Activated CD4-positive, alpha-beta T cell treated with anti-CD3 and anti-CD28 coated beads for 36 hours (primary cell): Measurements from ENCODE around the gene LAIR2. TPM values are rescaled to one million over a fixed set of nuclear protein-coding genes. Genes with fewer than 3 reads are reported as not detected.
A peak's percentile ranks its signal among the peaks of the same experiment; 100 is the strongest.

Experiments
- ATAC-seq: fragments of 200-7000 bp; cut with Tn5 transposase; one replicate; pipeline ENCODE4 v1.10.0; 2021; ENCODE audit warnings: mild to moderate bottlenecking, moderate library complexity
- CTCF ChIA-PET: fragments of 350-600 bp; sonication (Branson Sonifier 250); formaldehyde crosslinking; loops from one replicate; lab custom pipeline; 2021; ENCODE audit warnings: antibody characterized with exemption; lab: Charles Lee
- POLR2A ChIA-PET: fragments of 350-600 bp; sonication (Branson Sonifier 250); formaldehyde crosslinking; loops from one replicate; lab custom pipeline; 2021; ENCODE audit warnings: antibody characterized with exemption, inconsistent platforms; lab: Charles Lee
- DNase-seq: peaks from one replicate; pipeline ENCODE4 v3.0.0-alpha.2; 2020
- H3K27ac Mint-ChIP-seq: one replicate; pipeline ENCODE4 v1.8.0; 2021; ENCODE audit warnings: mixed read lengths
- H3K27me3 Mint-ChIP-seq: one replicate; pipeline ENCODE4 v1.8.0; 2021; ENCODE audit warnings: mixed read lengths
- H3K36me3 Mint-ChIP-seq: one replicate; pipeline ENCODE4 v1.8.0; 2021; ENCODE audit warnings: low read depth, mixed read lengths
- H3K4me1 Mint-ChIP-seq: one replicate; pipeline ENCODE4 v1.8.0; 2021; ENCODE audit warnings: mixed read lengths
- H3K4me3 Mint-ChIP-seq: one replicate; pipeline ENCODE4 v1.8.0; 2021; ENCODE audit warnings: mild to moderate bottlenecking, moderate library complexity, mixed read lengths
- H3K9me3 Mint-ChIP-seq: one replicate; pipeline ENCODE4 v1.8.0; 2021; ENCODE audit warnings: low read depth, mixed read lengths
- intact Hi-C, 2 experiments: fragments of 100-400 bp; cut with DNase I in 1 of 2; cut with micrococcal nuclease in 1 of 2; formaldehyde crosslinking; loops; one replicate each; pipeline versions ENCODE4 v1.14.2 to v1.15.1; 2022 to 2024; cut with DNase I, micrococcal nuclease
- total RNA-seq, 2 experiments: library from RNA; stranded (reverse); gene quantifications; one replicate each; pipeline ENCODE4 v1.2.3, GENCODE V29; 2021

Gene LAIR2
- total RNA-seq, 2 experiments from 2014 or later = 3.7 to 5.1 TPM

GRCh38 chr19:54460230-54461005, 42.2 kb upstream of the LAIR2 start:
- ChIA-PET CTCF (no interaction called here), POLR2A (interaction anchor here (1.2 kb wide), 1 partner anchor 12 kb away, joined by 7 read pairs; the partner anchor contains the start of gene LENG8)
- intact Hi-C loops = loop anchor here (5.0 to 10.0 kb wide), 4 partner anchors 593 to 1266 kb away; partner anchors contain the start of genes DNAAF3 (in 1 of the 2), MYADM (in 1 of the 2), ZNF580 (in 1 of the 2) and ZNF581 (in 1 of the 2)
- DNase-seq = no peak
- Mint-ChIP-seq H3K27ac (no peak overlapping the region), H3K4me3 (no peak overlapping the region), H3K36me3 (peaks cover 39% of the 10 kb centered on the region), H3K27me3 (no peaks in the 10 kb centered on the region), H3K4me1 (peaks cover 32% of the 10 kb centered on the region), H3K9me3 (no peaks in the 10 kb centered on the region)
- no peak for ATAC-seq

- peaks cover 33% of the 10 kb centered on the region for H3K36me3 Mint-ChIP-seq
Observed at GRCh38 chr19:54461210-54461609, 41.4 kb upstream of the LAIR2 start.

GRCh38 chr19:54461613-54462012, 41.0 kb upstream of the LAIR2 start:
- H3K4me3 Mint-ChIP-seq = peak overlapping the region; percentile 80
- intact Hi-C loops = loop anchor here (5.0 to 10.0 kb wide), 4 partner anchors 594 to 1267 kb away; partner anchors contain the start of genes DNAAF3 (in 1 of the 2), MYADM (in 1 of the 2), ZNF580 (in 1 of the 2) and ZNF581 (in 1 of the 2)
- ChIA-PET POLR2A (interaction anchor here (0.6 to 1.9 kb wide), 2 partner anchors 11 to 13 kb away, joined by 3 to 14 read pairs; partner anchors contain the start of gene LENG8), CTCF (interaction anchor here (0.8 kb wide), 1 partner anchor 11 kb away, joined by 3 read pairs; no protein-coding TSS in a partner anchor)
- peaks cover 3% of the 10 kb centered on the region for H3K27me3 Mint-ChIP-seq
- H3K9me3 Mint-ChIP-seq = peaks cover 2% of the 10 kb centered on the region
- H3K4me1 Mint-ChIP-seq = peaks cover 32% of the 10 kb centered on the region
- no peak for ATAC-seq
- peak overlapping the region; percentile 56 for H3K27ac Mint-ChIP-seq
- DNase-seq = no peak
- H3K36me3 Mint-ChIP-seq = peaks cover 32% of the 10 kb centered on the region

More at GRCh38 chr19:54461210-54461609, 41.4 kb upstream of the LAIR2 start:
- DNase-seq = no peak
- no peak for ATAC-seq
- Mint-ChIP-seq H3K4me3 (peak overlapping the region; percentile 80), H3K9me3 (peaks cover 2% of the 10 kb centered on the region), H3K27me3 (peaks cover 3% of the 10 kb centered on the region), H3K4me1 (peaks cover 32% of the 10 kb centered on the region), H3K27ac (peak overlapping the region; percentile 56)
- intact Hi-C loops = loop anchor here (5.0 to 10.0 kb wide), 4 partner anchors 594 to 1266 kb away; partner anchors contain the start of genes DNAAF3 (in 1 of the 2), MYADM (in 1 of the 2), ZNF580 (in 1 of the 2) and ZNF581 (in 1 of the 2)
- CTCF ChIA-PET = interaction anchor here (0.8 kb wide), 1 partner anchor 10 kb away, joined by 3 read pairs; no protein-coding TSS in a partner anchor
- POLR2A ChIA-PET = interaction anchor here (0.6 to 1.9 kb wide), 2 partner anchors 10 to 12 kb away, joined by 3 to 14 read pairs; partner anchors contain the start of gene LENG8

GRCh38 chr19:54462047-54462654, 40.5 kb upstream of the LAIR2 start:
- Mint-ChIP-seq H3K27ac (peak overlapping the region; percentile 56), H3K4me1 (peaks cover 32% of the 10 kb centered on the region), H3K9me3 (peaks cover 2% of the 10 kb centered on the region), H3K27me3 (peaks cover 3% of the 10 kb centered on the region), H3K36me3 (peaks cover 30% of the 10 kb centered on the region), H3K4me3 (peak overlapping the region; percentile 80)
- intact Hi-C loops = loop anchor here (5.0 to 10.0 kb wide), 4 partner anchors 595 to 1267 kb away; partner anchors contain the start of genes DNAAF3 (in 1 of the 2), MYADM (in 1 of the 2), ZNF580 (in 1 of the 2) and ZNF581 (in 1 of the 2)
- ATAC-seq (no peak), DNase-seq (no peak)
- POLR2A ChIA-PET = interaction anchor here (0.8 to 1.9 kb wide), 2 partner anchors 8 to 13 kb away, joined by 3 to 14 read pairs; partner anchors contain the start of gene LENG8
- CTCF ChIA-PET = interaction anchor here (0.7 to 0.8 kb wide), 2 partner anchors 11 to 61 kb away, joined by 3 to 4 read pairs; no protein-coding TSS in a partner anchor

- DNase-seq (peak; percentile 81), ATAC-seq (peak; percentile 11)
- peaks cover 32% of the 10 kb centered on the region for H3K4me1 Mint-ChIP-seq
- H3K27me3 Mint-ChIP-seq = peaks cover 3% of the 10 kb centered on the region
- ChIA-PET CTCF (interaction anchor here (0.5 to 1.0 kb wide), 6 partner anchors 14 to 277 kb away, joined by 3 to 5 read pairs (median 4); no protein-coding TSS in a partner anchor), POLR2A (interaction anchor here (0.6 to 1.9 kb wide), 11 partner anchors 9 to 1136 kb away, joined by 3 to 18 read pairs (median 3); partner anchors contain the start of genes CDC42EP5, LENG8, PPP1R12C and PRPF31)
- peaks cover 2% of the 10 kb centered on the region for H3K9me3 Mint-ChIP-seq
- peaks cover 24% of the 10 kb centered on the region for H3K36me3 Mint-ChIP-seq
- intact Hi-C loops = loop anchor here (1.0 to 10.0 kb wide), 13 partner anchors 14 to 1268 kb away; partner anchors contain the start of genes MYADM (in 2 of the 2), CNOT3 (in 1 of the 2), DNAAF3 (in 1 of the 2) and FIZ1 (in 1 of the 2)
- peak overlapping the region; percentile 80 for H3K4me3 Mint-ChIP-seq
- H3K27ac Mint-ChIP-seq = peak overlapping the region; percentile 91
Observed at GRCh38 chr19:54462655-54463530, 39.7 kb upstream of the LAIR2 start.

GRCh38 chr19:54463531-54464043, 39.0 kb upstream of the LAIR2 start, which contains the start of gene LENG9:
Gene LENG9 (minus strand): TSS chr19:54463778. CDS start chr19:54463526, 252 bp downstream.
- Mint-ChIP-seq H3K4me1 (peaks cover 26% of the 10 kb centered on the region), H3K27me3 (peaks cover 6% of the 10 kb centered on the region)
- intact Hi-C loops = loop anchor here (1.0 to 10.0 kb wide), 23 partner anchors 14 to 1269 kb away; partner anchors contain the start of genes LENG8 (in 2 of the 2), MYADM (in 2 of the 2), CNOT3 (in 1 of the 2) and DNAAF3 (in 1 of the 2)

GRCh38 chr19:54464044-54464629, 38.5 kb upstream of the LAIR2 start:
- peaks cover 2% of the 10 kb centered on the region for H3K9me3 Mint-ChIP-seq
- intact Hi-C loops = loop anchor here (1.0 to 10.0 kb wide), 16 partner anchors 15 to 1269 kb away; partner anchors contain the start of genes DNAAF3 (in 1 of the 2), HSPBP1 (in 1 of the 2), LENG1 (in 1 of the 2) and LENG8 (in 1 of the 2)
- CTCF ChIA-PET = interaction anchor here (0.6 to 1.0 kb wide), 3 partner anchors 16 to 630 kb away, joined by 3 to 5 read pairs (median 4); no protein-coding TSS in a partner anchor
- POLR2A ChIA-PET = interaction anchor here (0.6 to 1.0 kb wide), 6 partner anchors 9 to 1135 kb away, joined by 3 to 18 read pairs (median 4); partner anchors contain the start of genes CDC42EP5, LENG8, PRPF31 and TFPT
- peaks cover 11% of the 10 kb centered on the region for H3K27me3 Mint-ChIP-seq
- peak overlapping the region; percentile 80 for H3K4me3 Mint-ChIP-seq
- H3K27ac Mint-ChIP-seq = peak overlapping the region; percentile 91
- peak; percentile 97 for DNase-seq
- H3K4me1 Mint-ChIP-seq = peaks cover 23% of the 10 kb centered on the region
- peaks cover 12% of the 10 kb centered on the region for H3K36me3 Mint-ChIP-seq
- peak; percentile 70 for ATAC-seq

More at GRCh38 chr19:54463531-54464043, 39.0 kb upstream of the LAIR2 start, which contains the start of gene LENG9:
- CTCF ChIA-PET = interaction anchor here (0.5 to 1.0 kb wide), 6 partner anchors 15 to 631 kb away, joined by 3 to 5 read pairs (median 3); no protein-coding TSS in a partner anchor
- Mint-ChIP-seq H3K9me3 (peaks cover 2% of the 10 kb centered on the region), H3K4me3 (peak within 1 kb of the TSS; percentile 80), H3K36me3 (peaks cover 17% of the 10 kb centered on the region), H3K27ac (peak within 1 kb of the TSS; percentile 91)
- POLR2A ChIA-PET = interaction anchor here (0.6 to 1.0 kb wide), 9 partner anchors 10 to 1135 kb away, joined by 3 to 18 read pairs (median 4); partner anchors contain the start of genes CDC42EP5, LENG8, PPP1R12C and PRPF31
- peak; percentile 100 for DNase-seq
- ATAC-seq = peak; percentile 69

- Mint-ChIP-seq H3K36me3 (peaks cover 10% of the 10 kb centered on the region), H3K9me3 (peaks cover 2% of the 10 kb centered on the region), H3K4me3 (peak overlapping the region; percentile 80), H3K27ac (peak overlapping the region; percentile 91), H3K27me3 (peaks cover 18% of the 10 kb centered on the region), H3K4me1 (peaks cover 19% of the 10 kb centered on the region)
- POLR2A ChIA-PET = no interaction called here
- intact Hi-C loops = loop anchor here (1.0 to 10.0 kb wide), 16 partner anchors 16 to 1270 kb away; partner anchors contain the start of genes DNAAF3 (in 1 of the 2), HSPBP1 (in 1 of the 2), LENG1 (in 1 of the 2) and LENG8 (in 1 of the 2)
- peak; percentile 37 for ATAC-seq
- DNase-seq = peak; percentile 93
- CTCF ChIA-PET = no interaction called here
Observed at GRCh38 chr19:54464630-54465425, 37.8 kb upstream of the LAIR2 start.
